Measurements from ENCODE around the gene CLPSL1. TPM values are rescaled to one million over a fixed set of nuclear protein-coding genes. Genes with fewer than 3 reads are reported as not detected.

Gene CLPSL1
- total and polyA plus RNA-seq, 2 of the 13 experiments (the other 11 are each of a cell fraction or from before 2014, with no cell fraction given) = not detected

GRCh38 chr6:35769211-35769610 lies 11.6 kb upstream of the CLPSL1 start:
- H3K4me2 ChIP-seq (ENCODE audit: low read depth, low read length) = no peak overlapping the region
- no TSS peak for BruUV-seq (replicated peaks)
- CTCF ChIA-PET (ENCODE audit: low intra/inter-chr PET ratio, low total read pairs) = no interaction called here
- 34% methylated on average over 4 of the region's 4 CpGs for WGBS (ENCODE audit: low lambda C conversion rate)
- H3K4me3 ChIP-seq (replicated peaks in 1 of 3; ENCODE audit: insufficient read depth in 1 of 3, low read depth in 2 of 3, low read length in 3 of 3) = no peak overlapping the region
- no peaks in the 10 kb centered on the region for H3K9me3 ChIP-seq (ENCODE audit: low read length)
- no peak for FAIRE-seq
- H3K4me1 ChIP-seq (ENCODE audit: insufficient read depth, low read length) = peaks cover 7% of the 10 kb centered on the region; the same call in 1 of the 2 replicates
- no peak overlapping the region for H3K27ac ChIP-seq (ENCODE audit: extremely low read length, insufficient read depth, low read length)
- no peak for ATAC-seq
- H3K27me3 ChIP-seq (ENCODE audit: control insufficient read depth in 1 of 2, insufficient read depth in 2 of 2, low read length in 2 of 2) = peaks cover 0 to 27% of the 10 kb centered on the region in 2 experiments; a peak in 2 of 5 replicates
- no peaks in the 10 kb centered on the region for H3K79me2 ChIP-seq (ENCODE audit: insufficient read depth, low read length)
- H3K36me3 ChIP-seq (replicated peaks in 1 of 2; ENCODE audit: control insufficient read depth in 1 of 2, insufficient read depth in 2 of 2, low read length in 2 of 2) = no peaks in the 10 kb centered on the region
- no peak overlapping the region for H2AFZ ChIP-seq (ENCODE audit: low read length)
- DNase-seq (ENCODE audit: low spot score) = no peak
- no peaks in the 10 kb centered on the region for H4K20me1 ChIP-seq (ENCODE audit: insufficient read depth, low read length)
- in situ Hi-C loops (cut with HindIII; ENCODE audit: extremely low pct_ligation_motif_present, low pct_unique_long_range_greater_than_20kb) (no loop called here), intact Hi-C loops (cut with micrococcal nuclease; ENCODE audit: unreplicated experiment) (no loop called here)
- POLR2A ChIA-PET = no interaction called here
- no peak overlapping the region for H3K9ac ChIP-seq (ENCODE audit: insufficient read depth, low read depth, low read length)
- no peak for TF ChIP-seq ZC3H4 (CRISPR knock-in tag; IDR thresholded peaks at IDR 0.05; ENCODE audit: borderline replicate concordance)
- no peak for TF ChIP-seq ZNF564 (CRISPR knock-in tag; IDR thresholded peaks at IDR 0.05)
- no peak for TF ChIP-seq SMAD3 (CRISPR knock-in tag; IDR thresholded peaks at IDR 0.05)
- TF ChIP-seq GLMP (CRISPR knock-in tag; IDR thresholded peaks at IDR 0.05; ENCODE audit: borderline replicate concordance) = no peak
- TF ChIP-seq BCL3 (CRISPR knock-in tag; IDR thresholded peaks at IDR 0.05) = no peak
- no peak for TF ChIP-seq ZBTB7B (CRISPR knock-in tag; IDR thresholded peaks at IDR 0.05)
- no peak for TF ChIP-seq POLR2AphosphoS2 (IDR thresholded peaks at IDR 0.05; ENCODE audit: low read depth, low read length)
- no peak for TF ChIP-seq REST (IDR thresholded peaks at IDR 0.05; ENCODE audit: borderline replicate concordance in 1 of 2, low read depth in 1 of 2, low read length in 2 of 2)
- no peak for TF ChIP-seq SALL1 (CRISPR knock-in tag; IDR thresholded peaks at IDR 0.05)
- TF ChIP-seq ZUFSP (CRISPR knock-in tag; IDR thresholded peaks at IDR 0.05; ENCODE audit: borderline replicate concordance) = no peak
- no peak for TF ChIP-seq ZBTB34 (CRISPR knock-in tag; IDR thresholded peaks at IDR 0.05)
- no peak for TF ChIP-seq TBP (CRISPR knock-in tag; IDR thresholded peaks at IDR 0.05)
- no peak for TF ChIP-seq ZNF704 (CRISPR knock-in tag; IDR thresholded peaks at IDR 0.05; ENCODE audit: borderline replicate concordance)
